ENCODE results near the gene AGT.
"Not testable (repeated sequence)": the region's sequence is repeated elsewhere in the genome, so short reads cannot be mapped to it uniquely, and the experiment has no call there.

Gene AGT

DNA sequence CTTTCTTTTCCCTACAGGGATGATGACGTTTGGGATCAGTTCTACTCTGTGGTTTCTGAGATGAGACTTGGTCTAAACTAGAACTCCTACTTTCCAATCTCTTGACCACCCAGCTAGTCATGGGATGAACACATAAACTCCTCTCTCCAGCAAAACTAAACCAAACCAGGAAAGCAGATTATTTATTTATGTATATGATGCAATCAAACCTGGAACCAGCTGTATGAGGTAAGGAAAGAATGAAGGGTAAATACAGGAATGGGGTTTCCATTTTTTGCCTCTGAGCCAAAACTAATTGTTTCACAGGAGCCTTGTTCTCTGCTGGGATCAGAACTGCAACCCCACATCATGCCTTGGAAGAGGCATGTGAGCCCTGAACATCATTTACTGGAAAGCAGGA lies 3.3 kb upstream of the AGT start:
- H3K27me3 ChIP-seq (ENCODE audit: control insufficient read depth, insufficient read depth, low read length, poor library complexity, severe bottlenecking) = no peaks in the 10 kb centered on the region
- peaks cover 10% of the 10 kb centered on the region for H3K4me1 ChIP-seq (ENCODE audit: control insufficient read depth, insufficient read depth, low read length)
- H3K4me3 ChIP-seq (ENCODE audit: insufficient read depth, low read depth, low read length) = no peak overlapping the region
- H3K27ac ChIP-seq (ENCODE audit: insufficient read depth, low read depth, low read length, poor library complexity, severe bottlenecking) = no peak overlapping the region
- WGBS, 2 experiments = 89 to 100% methylated on average over 1 of the region's 1 CpG
- no peaks in the 10 kb centered on the region for H3K9me3 ChIP-seq (ENCODE audit: control insufficient read depth, low read length)
- H3K36me3 ChIP-seq (ENCODE audit: control insufficient read depth, insufficient read depth, low read length) = no peaks in the 10 kb centered on the region

- 74 to 76% methylated on average over 3 of the region's 3 CpGs for WGBS, 2 experiments
Observed at GRCh38 chr1:230716453-230716852, 2.5 kb upstream of the AGT start.

GRCh38 chr1:230715510-230715909 lies 1.6 kb upstream of the AGT start:
- Histone ChIP-seq H3K4me1 (ENCODE audit: control insufficient read depth, insufficient read depth, low read length) (peaks cover 10% of the 10 kb centered on the region), H3K4me3 (ENCODE audit: insufficient read depth, low read depth, low read length) (no peak overlapping the region), H3K36me3 (ENCODE audit: control insufficient read depth, insufficient read depth, low read length) (no peaks in the 10 kb centered on the region), H3K27ac (ENCODE audit: insufficient read depth, low read depth, low read length, poor library complexity, severe bottlenecking) (no peak overlapping the region), H3K9me3 (ENCODE audit: control insufficient read depth, low read length) (no peaks in the 10 kb centered on the region), H3K27me3 (ENCODE audit: control insufficient read depth, insufficient read depth, low read length, poor library complexity, severe bottlenecking) (no peaks in the 10 kb centered on the region)
- WGBS, 2 experiments = 94 to 95% methylated on average over 3 of the region's 3 CpGs

More at GRCh38 chr1:230716453-230716852, 2.5 kb upstream of the AGT start:
- not testable (repeated sequence) for H3K27me3 ChIP-seq (ENCODE audit: control insufficient read depth, insufficient read depth, low read length, poor library complexity, severe bottlenecking); H3K27ac ChIP-seq (ENCODE audit: insufficient read depth, low read depth, low read length, poor library complexity, severe bottlenecking); H3K36me3 ChIP-seq (ENCODE audit: control insufficient read depth, insufficient read depth, low read length); H3K9me3 ChIP-seq (ENCODE audit: control insufficient read depth, low read length); H3K4me3 ChIP-seq (ENCODE audit: insufficient read depth, low read depth, low read length); H3K4me1 ChIP-seq (ENCODE audit: control insufficient read depth, insufficient read depth, low read length)

DNA sequence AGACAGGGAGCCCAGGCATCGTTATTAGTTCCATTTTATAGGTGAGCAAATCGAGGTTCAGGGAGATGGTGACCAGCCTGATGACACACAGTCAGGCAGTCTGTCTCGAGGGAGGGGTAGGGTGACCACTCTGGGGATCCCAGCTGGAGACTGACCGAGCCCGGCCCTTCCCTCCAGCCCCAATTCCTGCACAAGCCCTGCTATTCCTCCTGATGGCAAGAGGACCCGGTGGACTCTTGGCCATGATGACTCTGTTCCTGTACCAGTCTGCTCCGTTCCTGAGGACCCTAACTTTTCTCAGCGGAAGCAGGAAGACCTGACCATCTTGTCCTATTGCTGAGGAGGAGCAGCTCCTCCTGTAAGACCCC lies 391 bp downstream of the AGT start:
- Histone ChIP-seq H3K36me3 (ENCODE audit: control insufficient read depth, insufficient read depth, low read length) (no peaks in the 10 kb centered on the region), H3K4me1 (ENCODE audit: control insufficient read depth, insufficient read depth, low read length) (peaks cover 10% of the 10 kb centered on the region), H3K27ac (ENCODE audit: insufficient read depth, low read depth, low read length, poor library complexity, severe bottlenecking) (no peak overlapping the region), H3K9me3 (ENCODE audit: control insufficient read depth, low read length) (no peaks in the 10 kb centered on the region), H3K27me3 (ENCODE audit: control insufficient read depth, insufficient read depth, low read length, poor library complexity, severe bottlenecking) (no peaks in the 10 kb centered on the region), H3K4me3 (ENCODE audit: insufficient read depth, low read depth, low read length) (no peak overlapping the region)
- WGBS, 2 experiments = 92 to 94% methylated on average over 8 of the region's 8 CpGs

DNA sequence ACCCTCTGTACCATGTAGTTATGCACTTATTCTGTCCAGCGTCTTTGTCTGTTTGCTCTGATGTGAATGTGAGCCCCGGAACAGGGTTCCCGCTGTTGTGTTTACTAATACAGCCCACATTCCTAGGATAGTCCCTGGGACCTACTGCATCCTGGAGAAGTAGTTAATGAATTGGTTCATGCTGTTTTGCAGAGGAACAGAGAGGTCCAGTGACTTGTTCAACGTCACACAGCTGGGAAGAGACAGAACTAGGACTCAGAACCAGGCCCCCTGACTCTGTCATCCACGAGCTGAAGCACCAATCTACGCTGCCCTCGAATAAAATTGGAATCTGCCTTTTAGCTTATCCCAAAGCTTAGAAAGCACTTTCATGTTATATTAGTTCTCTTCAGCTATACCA lies 784 bp downstream of the AGT start:
- Histone ChIP-seq H3K27ac (ENCODE audit: insufficient read depth, low read depth, low read length, poor library complexity, severe bottlenecking) (no peak overlapping the region), H3K9me3 (ENCODE audit: control insufficient read depth, low read length) (no peaks in the 10 kb centered on the region), H3K4me3 (ENCODE audit: insufficient read depth, low read depth, low read length) (no peak overlapping the region), H3K27me3 (ENCODE audit: control insufficient read depth, insufficient read depth, low read length, poor library complexity, severe bottlenecking) (no peaks in the 10 kb centered on the region), H3K4me1 (ENCODE audit: control insufficient read depth, insufficient read depth, low read length) (peaks cover 10% of the 10 kb centered on the region), H3K36me3 (ENCODE audit: control insufficient read depth, insufficient read depth, low read length) (no peaks in the 10 kb centered on the region)
- WGBS, 2 experiments = 84 to 85% methylated on average over 7 of the region's 7 CpGs

- WGBS, 2 experiments = 92 to 94% methylated on average over 17 of the region's 17 CpGs
- Histone ChIP-seq H3K27me3 (ENCODE audit: control insufficient read depth, insufficient read depth, low read length, poor library complexity, severe bottlenecking) (no peaks in the 10 kb centered on the region), H3K4me3 (ENCODE audit: insufficient read depth, low read depth, low read length) (no peak overlapping the region), H3K4me1 (ENCODE audit: control insufficient read depth, insufficient read depth, low read length) (peaks cover 10% of the 10 kb centered on the region), H3K27ac (ENCODE audit: insufficient read depth, low read depth, low read length, poor library complexity, severe bottlenecking) (no peak overlapping the region), H3K36me3 (ENCODE audit: control insufficient read depth, insufficient read depth, low read length) (no peaks in the 10 kb centered on the region), H3K9me3 (ENCODE audit: control insufficient read depth, low read length) (no peaks in the 10 kb centered on the region)
Observed at GRCh38 chr1:230712470-230712942, 1.4 kb downstream of the AGT start.

DNA sequence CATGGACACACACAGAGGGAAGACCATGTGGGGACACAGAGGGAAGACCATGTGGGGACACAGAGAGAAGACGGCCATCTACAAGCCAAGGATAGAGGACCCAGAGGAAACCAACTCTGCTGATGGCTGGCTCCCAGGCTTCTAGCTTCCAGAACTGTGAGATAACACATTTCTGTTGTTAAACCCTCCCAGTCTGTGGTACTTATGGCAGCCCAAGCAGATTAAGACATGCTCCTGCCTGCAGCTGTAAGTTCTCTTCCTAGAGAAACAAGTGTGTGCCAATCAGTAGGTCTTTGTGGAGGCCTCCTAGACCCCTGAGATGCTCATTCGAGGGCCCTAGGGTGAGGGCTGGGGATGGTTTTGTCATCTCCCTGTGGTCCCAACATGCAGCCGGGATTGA lies 2.7 kb downstream of the AGT start:
- 92 to 94% methylated on average over 3 of the region's 3 CpGs for WGBS, 2 experiments
- Histone ChIP-seq H3K4me1 (ENCODE audit: control insufficient read depth, insufficient read depth, low read length) (peaks cover 10% of the 10 kb centered on the region), H3K4me3 (ENCODE audit: insufficient read depth, low read depth, low read length) (no peak overlapping the region), H3K27ac (ENCODE audit: insufficient read depth, low read depth, low read length, poor library complexity, severe bottlenecking) (no peak overlapping the region), H3K9me3 (ENCODE audit: control insufficient read depth, low read length) (no peaks in the 10 kb centered on the region), H3K27me3 (ENCODE audit: control insufficient read depth, insufficient read depth, low read length, poor library complexity, severe bottlenecking) (no peaks in the 10 kb centered on the region), H3K36me3 (ENCODE audit: control insufficient read depth, insufficient read depth, low read length) (no peaks in the 10 kb centered on the region)

DNA sequence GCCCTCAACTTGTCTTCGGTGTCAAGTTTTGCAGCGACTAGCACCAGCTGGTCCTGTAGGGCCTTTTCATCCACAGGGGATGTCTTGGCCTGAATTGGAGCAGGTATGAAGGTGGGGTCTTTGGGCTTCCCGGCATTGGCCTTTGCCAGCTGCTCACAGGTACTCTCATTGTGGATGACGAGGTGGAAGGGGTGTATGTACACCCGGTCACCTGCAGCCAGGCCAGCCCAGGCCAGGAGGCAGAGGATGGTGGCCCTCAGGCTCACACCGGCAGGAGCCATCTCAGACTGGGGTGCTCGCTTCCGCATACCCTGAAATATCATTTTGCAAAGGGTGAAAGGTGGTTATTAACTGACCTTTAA lies 3.4 kb downstream of the AGT start:
- 96% methylated on average over 8 of the region's 8 CpGs for WGBS, 2 experiments
- H3K4me1 ChIP-seq (ENCODE audit: control insufficient read depth, insufficient read depth, low read length) = peaks cover 10% of the 10 kb centered on the region
- no peaks in the 10 kb centered on the region for H3K27me3 ChIP-seq (ENCODE audit: control insufficient read depth, insufficient read depth, low read length, poor library complexity, severe bottlenecking)
- no peak overlapping the region for H3K4me3 ChIP-seq (ENCODE audit: insufficient read depth, low read depth, low read length)
- H3K9me3 ChIP-seq (ENCODE audit: control insufficient read depth, low read length) = no peaks in the 10 kb centered on the region
- H3K36me3 ChIP-seq (ENCODE audit: control insufficient read depth, insufficient read depth, low read length) = no peaks in the 10 kb centered on the region
- H3K27ac ChIP-seq (ENCODE audit: insufficient read depth, low read depth, low read length, poor library complexity, severe bottlenecking) = no peak overlapping the region

GRCh38 chr1:230709619-230710542 lies 4.0 kb downstream of the AGT start:
- WGBS, 2 experiments = 93 to 94% methylated on average over 17 to 18 of the region's 18 CpGs
- no peak overlapping the region for H3K27ac ChIP-seq (ENCODE audit: insufficient read depth, low read depth, low read length, poor library complexity, severe bottlenecking)
- H3K4me3 ChIP-seq (ENCODE audit: insufficient read depth, low read depth, low read length) = no peak overlapping the region

DNA sequence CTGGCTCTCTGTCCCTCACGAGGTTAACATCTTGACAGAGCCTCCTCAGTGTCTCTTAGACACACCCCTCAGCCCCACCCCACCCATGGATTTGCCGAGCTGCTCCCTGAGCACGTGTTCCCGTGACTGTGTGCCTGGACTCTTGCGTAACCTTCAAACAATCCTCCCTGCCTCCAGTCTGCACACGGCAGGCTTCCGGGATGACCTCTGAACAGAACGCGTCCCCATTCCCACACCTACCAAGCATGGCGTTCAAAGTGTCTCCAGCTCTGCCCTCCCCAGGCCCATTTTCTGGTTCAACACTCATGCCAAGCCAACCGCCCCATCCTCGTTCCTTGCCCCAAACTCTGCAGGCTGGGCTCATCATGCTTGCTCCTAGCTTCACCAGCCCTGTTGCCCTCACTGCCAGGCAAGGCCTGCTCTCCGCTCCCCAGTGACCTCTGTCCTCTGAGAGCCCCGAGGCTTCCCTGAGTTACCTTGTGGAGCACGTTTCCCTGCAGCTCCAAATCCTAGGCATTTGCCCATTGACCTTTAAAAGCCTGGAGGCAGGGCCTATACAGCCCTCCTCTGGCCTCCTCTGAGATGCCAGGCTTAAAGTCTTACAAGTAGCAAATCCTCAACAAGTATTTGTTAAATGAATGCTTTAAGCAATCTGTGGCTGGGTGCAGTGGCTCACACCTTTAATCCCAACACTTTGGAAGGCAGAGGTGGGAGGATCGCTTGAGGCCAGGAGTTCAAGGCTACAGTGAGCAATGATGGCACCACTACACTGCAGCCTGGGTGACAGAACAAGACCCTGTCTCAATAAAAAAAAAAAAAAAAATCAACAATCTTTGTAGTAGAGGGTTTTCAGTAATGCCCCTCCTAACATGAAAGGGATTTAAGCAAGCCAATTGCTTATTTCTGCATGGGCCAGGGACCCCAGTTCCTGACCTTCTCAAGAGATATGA lies 5.0 kb downstream of the AGT start:
- no peaks in the 10 kb centered on the region for H3K36me3 ChIP-seq (ENCODE audit: control insufficient read depth, insufficient read depth, low read length)
- WGBS, 2 experiments = 88 to 89% methylated on average over 16 of the region's 16 CpGs

More at GRCh38 chr1:230709619-230710542, 4.0 kb downstream of the AGT start:
- Histone ChIP-seq H3K36me3 (ENCODE audit: control insufficient read depth, insufficient read depth, low read length) (no peaks in the 10 kb centered on the region), H3K4me1 (ENCODE audit: control insufficient read depth, insufficient read depth, low read length) (peaks cover 10% of the 10 kb centered on the region), H3K9me3 (ENCODE audit: control insufficient read depth, low read length) (no peaks in the 10 kb centered on the region), H3K27me3 (ENCODE audit: control insufficient read depth, insufficient read depth, low read length, poor library complexity, severe bottlenecking) (no peaks in the 10 kb centered on the region)

More for the DNA sequence above, 5.0 kb downstream of the AGT start:
- peaks cover 4% of the 10 kb centered on the region for H3K4me1 ChIP-seq (ENCODE audit: control insufficient read depth, insufficient read depth, low read length)
- H3K27ac ChIP-seq (ENCODE audit: insufficient read depth, low read depth, low read length, poor library complexity, severe bottlenecking) = no peak overlapping the region
- no peaks in the 10 kb centered on the region for H3K27me3 ChIP-seq (ENCODE audit: control insufficient read depth, insufficient read depth, low read length, poor library complexity, severe bottlenecking)
- no peak overlapping the region for H3K4me3 ChIP-seq (ENCODE audit: insufficient read depth, low read depth, low read length)
- H3K9me3 ChIP-seq (ENCODE audit: control insufficient read depth, low read length) = no peaks in the 10 kb centered on the region

All from ectodermal cell (in vitro differentiated cells).